ENCODE results near the gene HAO2.

HAO2 gene

DNA sequence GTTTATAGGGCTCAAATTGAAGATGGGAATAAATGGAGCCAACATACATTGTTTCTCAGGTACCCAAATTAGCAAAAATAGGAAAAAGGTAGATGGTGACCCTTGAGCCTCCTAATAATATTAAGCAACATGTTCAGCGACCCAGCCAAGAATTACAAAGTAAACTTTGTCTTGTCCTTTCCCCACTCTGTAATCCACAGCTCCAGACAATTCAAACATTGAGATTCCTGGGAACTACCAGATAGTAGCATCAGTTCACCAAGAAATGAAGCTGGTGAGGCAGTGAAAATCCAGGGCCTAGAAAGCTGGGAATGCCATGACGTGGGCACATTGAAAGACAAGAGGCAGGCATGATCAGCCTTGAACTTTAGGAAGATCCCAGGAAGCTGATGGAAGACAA lies 11.7 kb downstream of the HAO2 start:
- DNase-seq (ENCODE audit: low read depth) = no peak

DNA sequence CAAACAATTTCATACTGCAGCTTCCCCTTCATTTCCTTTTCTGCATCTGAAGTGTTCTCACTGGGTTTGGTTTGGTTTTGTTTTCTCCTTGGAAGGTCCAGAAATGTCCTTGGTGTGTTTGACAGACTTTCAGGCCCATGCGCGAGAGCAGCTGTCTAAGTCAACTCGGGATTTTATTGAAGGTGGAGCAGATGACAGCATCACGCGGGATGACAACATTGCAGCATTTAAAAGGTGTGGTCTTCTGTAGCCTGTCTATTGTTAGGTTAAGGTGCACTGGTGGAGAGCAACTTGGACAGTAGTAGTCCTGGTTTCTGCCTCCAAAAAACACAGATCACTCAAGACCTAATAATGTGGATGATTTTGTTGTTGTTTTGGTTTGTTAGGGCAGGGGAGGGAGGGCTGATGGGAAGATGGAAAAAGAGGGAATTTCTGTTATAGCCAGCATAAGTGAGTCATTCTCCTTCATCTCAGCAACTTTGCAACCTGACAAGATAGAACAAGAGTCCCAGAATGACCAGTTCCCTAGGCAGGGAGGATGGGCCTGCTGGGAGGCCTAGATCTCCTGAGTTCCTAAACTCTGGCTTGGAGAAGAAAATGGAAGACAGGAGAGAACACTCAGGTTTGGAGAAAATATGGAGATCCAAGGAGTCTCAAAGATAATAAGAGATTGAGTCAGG lies 12.5 kb downstream of the HAO2 start:
- no peak for DNase-seq (ENCODE audit: low read depth)

- no peak for DNase-seq (ENCODE audit: low read depth)
Measured at GRCh38 chr1:119384591-119384990, 16.0 kb downstream of the HAO2 start.

GRCh38 chr1:119385650-119386049 lies 17.1 kb downstream of the HAO2 start:
- no peak for DNase-seq (ENCODE audit: low read depth)

DNA sequence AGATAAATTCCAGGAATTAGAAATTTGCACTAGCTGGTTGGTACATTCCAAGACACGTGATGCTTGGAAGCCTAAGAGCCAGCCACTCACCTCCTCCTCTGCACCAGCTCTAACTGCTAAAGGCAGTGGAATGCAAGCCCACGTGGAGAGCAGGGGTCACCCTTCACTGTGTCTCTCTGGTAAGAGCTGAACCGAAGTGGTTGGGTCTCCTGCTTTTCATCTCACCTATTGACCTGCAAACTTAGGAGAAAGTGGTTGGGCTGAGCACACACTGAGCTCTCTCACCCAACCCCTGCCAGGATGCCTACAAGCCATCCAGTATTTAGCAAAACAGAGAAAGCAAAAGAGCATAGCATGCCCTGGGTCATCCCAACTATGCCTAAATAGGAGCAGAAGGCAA lies 19.3 kb downstream of the HAO2 start:
- DNase-seq (ENCODE audit: low read depth) = no peak

DNA sequence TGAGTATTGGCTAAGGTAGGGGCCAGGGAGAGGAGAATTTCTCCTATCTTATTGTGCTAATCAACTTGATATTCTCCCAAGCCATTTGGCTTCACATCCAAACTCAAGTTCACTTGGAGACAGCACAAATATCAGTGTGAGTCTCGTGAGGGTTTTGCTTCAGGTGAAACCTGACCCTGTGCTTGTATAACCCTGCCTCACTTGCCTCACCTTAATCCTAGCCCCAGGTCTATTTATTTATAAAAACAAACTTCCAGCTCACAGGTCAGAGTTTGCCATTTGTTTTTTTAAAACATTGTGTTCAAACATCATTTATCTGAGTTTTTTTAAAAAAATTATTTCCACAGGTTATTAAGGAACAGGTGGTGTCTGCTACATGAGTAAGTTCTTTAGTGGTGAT lies 19.9 kb downstream of the HAO2 start:
- DNase-seq (ENCODE audit: low read depth) = no peak

- DNase-seq (ENCODE audit: low read depth) = no peak
Measured at GRCh38 chr1:119390526-119390925, 21.9 kb downstream of the HAO2 start.

DNA sequence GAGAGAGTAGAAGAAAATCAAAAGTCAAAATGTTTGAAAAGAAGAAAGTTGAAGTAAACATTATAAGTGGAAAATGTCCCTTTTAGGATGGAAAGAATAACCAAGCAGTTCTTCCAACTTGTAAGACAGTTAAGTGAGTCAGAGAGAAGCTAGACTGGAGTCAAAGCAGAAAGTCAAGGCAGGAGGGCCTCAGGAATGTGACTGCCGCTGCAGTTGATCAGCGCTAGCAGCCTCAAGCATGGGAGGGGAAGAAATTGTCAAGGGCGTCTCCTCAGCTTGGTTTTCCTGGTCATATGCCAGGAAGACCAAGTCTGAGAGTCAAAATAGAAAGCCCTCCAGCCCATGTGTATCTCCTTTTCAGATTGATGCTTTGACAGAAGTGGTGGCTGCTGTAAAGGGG lies 23.2 kb downstream of the HAO2 start:
- DNase-seq (ENCODE audit: low read depth) = no peak

- DNase-seq (ENCODE audit: low read depth) = no peak
Measured at GRCh38 chr1:119394085-119394484, 25.5 kb downstream of the HAO2 start.

GRCh38 chr1:119396982-119397381 lies 28.4 kb downstream of the HAO2 start:
- DNase-seq (ENCODE audit: low read depth) = no peak

- DNase-seq (ENCODE audit: low read depth) = no peak
Measured at GRCh38 chr1:119397986-119398385, 29.4 kb downstream of the HAO2 start.

GRCh38 chr1:119404736-119405135 lies 36.2 kb downstream of the HAO2 start:
- no peak for DNase-seq (ENCODE audit: low read depth)

DNA sequence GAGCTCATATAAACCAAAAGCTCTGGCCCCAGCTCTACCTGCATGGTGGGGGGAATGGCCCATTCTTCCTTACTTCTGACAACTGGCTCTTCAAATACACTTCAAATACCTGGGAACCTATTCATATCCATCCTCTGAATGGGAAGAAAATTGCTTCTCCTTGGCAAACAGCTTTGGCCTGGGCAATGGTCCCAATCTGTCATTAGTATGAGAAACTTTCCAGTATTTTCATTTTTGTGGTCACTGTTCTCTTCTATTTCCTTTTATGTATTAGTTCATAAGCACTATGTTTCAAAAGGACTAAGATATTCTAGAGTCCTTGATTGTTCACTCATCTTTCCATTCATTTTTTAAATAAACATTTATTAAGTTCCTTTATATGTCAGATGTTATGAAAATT lies 41.1 kb downstream of the HAO2 start:
- no peak for DNase-seq (ENCODE audit: low read depth)

- DNase-seq (ENCODE audit: low read depth) = no peak
Measured at GRCh38 chr1:119410961-119411360, 42.4 kb downstream of the HAO2 start.

DNA sequence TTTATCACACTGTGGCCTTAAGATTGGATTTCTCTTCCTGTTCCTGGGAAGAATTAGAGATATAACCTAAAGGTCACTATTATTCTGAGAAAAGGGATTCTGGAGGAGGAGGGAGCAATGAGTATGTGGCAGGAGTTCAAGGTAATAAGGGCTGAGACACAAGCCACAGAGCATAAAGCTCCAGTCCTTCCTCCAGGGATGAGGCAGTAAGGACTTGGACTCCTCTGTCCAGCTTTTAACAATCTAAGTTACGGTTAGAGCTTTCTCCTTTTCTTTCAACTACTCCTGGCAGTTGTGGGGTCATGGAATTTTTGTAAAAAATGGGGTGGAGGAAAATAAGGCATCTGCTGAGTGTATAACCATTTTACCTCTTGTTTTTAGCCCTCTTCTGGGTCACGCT lies 46.4 kb downstream of the HAO2 start, which contains the start of gene HSD3B2:
HSD3B2 (plus strand) TSS at position 201 of the 400 bp plus-strand sequence. CDS start 270 bp downstream, outside the sequence.
- no peak for DNase-seq (ENCODE audit: low read depth)

DNA sequence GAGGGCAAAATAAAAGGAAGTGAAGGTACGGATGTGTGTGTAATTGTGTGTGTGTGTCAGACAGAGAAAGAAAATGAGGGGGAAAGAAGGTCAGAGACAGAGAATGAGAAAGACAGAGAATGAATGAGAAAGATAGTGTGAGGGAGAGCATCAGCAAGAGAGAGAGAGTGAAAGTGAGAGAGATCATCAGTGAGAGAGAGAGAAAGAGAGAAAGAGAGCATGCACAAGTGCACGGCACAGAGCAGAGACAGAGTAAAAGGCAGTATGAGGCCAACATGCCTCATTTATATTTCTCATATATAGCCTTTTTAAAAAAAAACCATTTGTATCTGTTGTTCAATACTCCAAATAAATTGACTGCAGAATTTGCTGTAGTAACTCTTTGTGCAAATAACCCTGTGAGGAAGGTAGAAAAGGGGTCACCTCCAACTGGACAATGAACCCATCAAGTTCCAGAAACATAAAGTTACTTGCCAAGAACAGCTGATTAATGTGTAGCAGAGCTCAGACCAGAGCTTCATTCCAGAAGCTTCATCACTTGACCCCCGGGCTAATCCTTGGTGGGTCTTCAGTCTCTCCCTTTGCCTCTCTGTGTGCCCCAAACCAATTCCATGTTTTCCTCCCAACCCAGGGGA lies 47.5 kb downstream of the HAO2 start:
- DNase-seq (ENCODE audit: low read depth) = no peak

GRCh38 chr1:119419109-119419508 lies 50.5 kb downstream of the HAO2 start:
- no peak for DNase-seq (ENCODE audit: low read depth)

DNA sequence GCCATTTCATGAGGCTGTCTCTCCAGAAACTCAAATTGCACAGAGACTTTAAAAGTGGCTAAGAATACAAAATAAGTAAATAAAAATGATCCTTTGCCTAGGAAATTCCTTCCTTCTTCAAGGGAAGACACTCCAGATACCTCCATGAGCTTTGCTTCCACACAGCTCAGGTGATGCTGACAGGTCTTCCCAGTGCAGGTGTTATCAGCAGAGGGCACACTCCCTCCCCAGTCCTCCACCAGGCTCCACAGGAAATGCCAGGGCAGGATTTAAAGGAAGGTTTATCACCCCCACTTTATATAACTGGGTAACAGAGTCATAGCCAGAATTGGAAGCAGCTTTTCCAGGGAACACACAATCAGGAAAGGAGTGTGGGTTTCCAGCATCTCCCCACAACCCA lies 52.1 kb downstream of the HAO2 start:
- DNase-seq (ENCODE audit: low read depth) = no peak

GRCh38 chr1:119422631-119423030 lies 54.0 kb downstream of the HAO2 start:
- DNase-seq (ENCODE audit: low read depth) = no peak

- DNase-seq (ENCODE audit: low read depth) = no peak
Measured at GRCh38 chr1:119428991-119429390, 60.4 kb downstream of the HAO2 start.

DNA sequence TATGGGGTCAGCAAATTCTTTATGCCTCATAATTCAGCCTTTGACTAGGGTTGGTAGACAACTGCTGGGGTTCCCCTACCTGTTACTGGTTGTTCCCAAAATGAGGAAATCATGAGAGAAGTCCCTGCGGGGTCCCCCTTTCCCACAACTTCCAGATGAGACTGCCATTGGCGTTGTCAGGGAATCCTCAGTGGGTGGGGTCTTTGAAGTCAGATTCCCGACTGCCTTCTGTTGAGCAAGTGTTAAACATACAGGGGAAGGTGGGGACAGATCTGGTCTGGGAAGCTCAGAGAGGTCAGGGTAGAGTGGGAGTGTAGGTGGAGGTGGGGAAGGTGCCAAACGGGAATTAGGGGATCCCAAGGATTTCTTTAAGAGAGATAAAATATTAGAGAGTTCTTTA lies 61.1 kb downstream of the HAO2 start:
- DNase-seq (ENCODE audit: low read depth) = no peak

- DNase-seq (ENCODE audit: low read depth) = no peak
Measured at GRCh38 chr1:119430486-119430885, 61.9 kb downstream of the HAO2 start.

DNA sequence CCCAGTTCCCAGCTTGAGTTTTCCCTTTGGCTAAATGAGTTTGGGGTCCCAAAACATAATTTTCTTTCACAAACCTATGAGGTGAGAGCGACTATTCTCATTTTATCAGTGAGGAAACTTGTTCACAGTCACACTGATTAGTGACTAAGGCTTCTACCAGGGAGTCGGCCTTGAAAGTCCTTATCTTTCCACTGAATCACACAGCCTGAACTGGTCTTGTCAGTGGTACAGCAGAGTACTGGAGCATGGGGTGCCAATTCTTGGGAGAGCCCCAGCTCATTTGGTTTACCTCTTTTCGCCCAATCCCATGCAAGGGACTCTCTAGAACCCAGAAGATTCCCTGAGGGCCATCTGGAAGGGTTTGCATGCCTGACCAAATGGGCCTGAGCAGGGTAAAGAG lies 63.3 kb downstream of the HAO2 start:
- no peak for DNase-seq (ENCODE audit: low read depth)

- DNase-seq (ENCODE audit: low read depth) = no peak
Measured at GRCh38 chr1:119435052-119435451, 66.5 kb downstream of the HAO2 start.
